GM18870 (cell line): Measurements from ENCODE around the gene SV2A.

Experiments
- ATAC-seq: cut with Tn5 transposase; IDR thresholded peaks from one replicate; pipeline ENCODE4 v1.9.1; 2021; ENCODE audit warnings: moderate library complexity; ENCODE audit not compliant: unreplicated experiment

Gene SV2A

GRCh38 chr1:149929856-149930255 lies 12.2 kb upstream of the SV2A start:
- no peak for ATAC-seq

- ATAC-seq: no peak
Measured at GRCh38 chr1:149928401-149928724, 10.7 kb upstream of the SV2A start.

- peak; percentile 70 for ATAC-seq
Measured at GRCh38 chr1:149927563-149928400, 10.1 kb upstream of the SV2A start, which contains the start of gene SF3B4. TSS of gene SF3B4 (minus strand) at chr1:149927803. CDS start at chr1:149927759, 44 bp downstream.

GRCh38 chr1:149927056-149927562 lies 9.5 kb upstream of the SV2A start:
- no peak for ATAC-seq

GRCh38 chr1:149926296-149926695 lies 8.7 kb upstream of the SV2A start:
- no peak for ATAC-seq

- no peak for ATAC-seq
Measured at GRCh38 chr1:149925751-149926150, 8.1 kb upstream of the SV2A start.

- no peak for ATAC-seq
Measured at GRCh38 chr1:149925345-149925744, 7.7 kb upstream of the SV2A start.

GRCh38 chr1:149923626-149924025 lies 6.0 kb upstream of the SV2A start:
- no peak for ATAC-seq

- no peak for ATAC-seq
Measured at GRCh38 chr1:149916898-149917252, 769 bp downstream of the SV2A start.

GRCh38 chr1:149916193-149916897 lies 1.3 kb downstream of the SV2A start:
- ATAC-seq: no peak

- ATAC-seq: no peak
Measured at GRCh38 chr1:149915429-149916192, 2.0 kb downstream of the SV2A start.

GRCh38 chr1:149914545-149914944 lies 3.1 kb downstream of the SV2A start:
- no peak for ATAC-seq

- ATAC-seq: no peak
Measured at GRCh38 chr1:149906570-149907075, 11.0 kb downstream of the SV2A start.

- no peak for ATAC-seq
Measured at GRCh38 chr1:149903836-149904491, 13.7 kb downstream of the SV2A start.

- ATAC-seq: peak; percentile 68
Measured at GRCh38 chr1:149899460-149900284, 18.0 kb downstream of the SV2A start, which contains the start of gene BOLA1. TSS of gene BOLA1 (plus strand) at chr1:149899568. CDS start at chr1:149900060, 492 bp downstream.

GRCh38 chr1:149896575-149896974 lies 21.1 kb downstream of the SV2A start:
- ATAC-seq: no peak

GRCh38 chr1:149888999-149889289 lies 28.7 kb downstream of the SV2A start:
- ATAC-seq: no peak

GRCh38 chr1:149888247-149888998 lies 29.2 kb downstream of the SV2A start:
- no peak for ATAC-seq
